GM12878 (cell line): ENCODE data around the gene ITGA1. TPM values are rescaled to one million over a fixed set of nuclear protein-coding genes. Genes with fewer than 3 reads are reported as not detected.

Experiments used
- ATAC-seq: fragments of 200-7000 bp; cut with Tn5 transposase; 3 replicates; pipeline ENCODE4 v1.9.1; 2020; ENCODE audit warnings: mild to moderate bottlenecking, moderate library complexity
- BruUV-seq: library from RNA; stranded (reverse); fragments of 400-500 nt; replicated peaks from 2 replicates; lab custom pipeline; 2021; lab: Mats Ljungman, UMichigan
- CTCF ChIA-PET: fragments of 300-600 bp; sonication (Branson Sonifier 250); formaldehyde crosslinking; extraction: SDS; loops from one replicate; lab custom pipeline; 2021; ENCODE audit warnings: inconsistent platforms; lab: Yijun Ruan, JAX
- POLR2A ChIA-PET: fragments of 350-600 bp; formaldehyde crosslinking; extraction: SDS; loops from one replicate; lab custom pipeline; 2021; ENCODE audit warnings: inconsistent platforms; lab: Charles Lee
- RAD21 ChIA-PET: fragments of 300-600 bp; sonication (Branson Sonifier 250); formaldehyde crosslinking; loops from one replicate; lab custom pipeline; 2023; ENCODE audit warnings: antibody characterized with exemption; ENCODE audit not compliant: unreplicated experiment; lab: Charles Lee
- SMC1A ChIA-PET: fragments of 300-600 bp; sonication (Branson Sonifier 250); formaldehyde crosslinking; loops from one replicate; lab custom pipeline; 2023; ENCODE audit not compliant: unreplicated experiment, uncharacterized antibody; lab: Charles Lee
- DNase-seq: peaks from one replicate; pipeline ENCODE4 v3.0.0-alpha.2; 2011; ENCODE audit warnings: low read depth, low spot score
- FAIRE-seq: peaks from 3 replicates; lab custom pipeline; 2011; peaks lifted over from hg19 to GRCh38; lab: Jason Lieb, UNC
- H2AFZ ChIP-seq: 2 replicates; pipeline ENCODE4 v1.6.0; 2011; ENCODE audit warnings: low read depth, low read length, control low read depth; ENCODE audit not compliant: control insufficient read depth
- H3K27ac ChIP-seq: 2 replicates; pipeline ENCODE4 v1.5.1; 2011; ENCODE audit warnings: control low read depth; ENCODE audit not compliant: control insufficient read depth, insufficient read depth
- H3K27me3 ChIP-seq, 2 experiments: replicated peaks in 1 of 2; 2 replicates each; pipeline versions ENCODE4 v1.6.0 to v1.6.1; 2011; ENCODE audit warnings: low read length in 1 of 2; ENCODE audit not compliant: control insufficient read depth in 2 of 2, insufficient read depth in 2 of 2
- H3K36me3 ChIP-seq, 2 experiments: 2 replicates each; pipeline ENCODE4 v1.5.1; 2011; ENCODE audit warnings: low read length in 1 of 2; ENCODE audit not compliant: control insufficient read depth in 2 of 2, insufficient read depth in 2 of 2
- H3K4me1 ChIP-seq: 2 replicates; pipeline ENCODE4 v1.6.1; 2011; ENCODE audit warnings: mild to moderate bottlenecking, low read length, moderate library complexity, mixed read lengths; ENCODE audit not compliant: control insufficient read depth, insufficient read depth
- H3K4me2 ChIP-seq: 2 replicates; pipeline ENCODE4 v1.6.0; 2011; ENCODE audit warnings: control low read depth; ENCODE audit not compliant: control insufficient read depth, insufficient read depth
- H3K4me3 ChIP-seq: fragments of 200-600 bp; sonication (generic); 2 replicates; pipeline ENCODE4 v1.5.1; 2016
- H3K79me2 ChIP-seq: 2 replicates; pipeline ENCODE4 v1.6.0; 2011; ENCODE audit warnings: low read length; ENCODE audit not compliant: control insufficient read depth, insufficient read depth
- H3K9ac ChIP-seq: 2 replicates; pipeline ENCODE4 v1.8.0; 2011; ENCODE audit warnings: low read length, control low read depth, mixed read lengths; ENCODE audit not compliant: control insufficient read depth, insufficient read depth
- H3K9me3 ChIP-seq: replicated peaks from 3 replicates; pipeline ENCODE4 v1.5.1; 2011; ENCODE audit warnings: mild to moderate bottlenecking, low read length; ENCODE audit not compliant: control insufficient read depth, insufficient read depth
- H4K20me1 ChIP-seq: 2 replicates; pipeline ENCODE4 v1.6.0; 2011; ENCODE audit not compliant: control insufficient read depth, insufficient read depth
- ASH2L ChIP-seq: fragments of 300-600, 200-600 bp; sonication (generic); IDR thresholded peaks from 2 replicates; pipeline ENCODE4 v1.6.1; 2017; ENCODE audit warnings: low read depth, mild to moderate bottlenecking, borderline replicate concordance
- ATF2 ChIP-seq: IDR thresholded peaks from 2 replicates; pipeline ENCODE4 v1.6.1; 2012; ENCODE audit warnings: low read length, inconsistent platforms
- BRCA1 ChIP-seq: IDR thresholded peaks from 2 replicates; pipeline ENCODE4 v1.6.1; 2011; ENCODE audit warnings: low read depth, low read length, improper control_type of control experiment
- CHD2 ChIP-seq: IDR thresholded peaks from 2 replicates; pipeline ENCODE4 v1.6.1; 2011; ENCODE audit warnings: low read depth, low read length, improper control_type of control experiment, borderline replicate concordance
- DPF2 ChIP-seq: fragments of 450-650 bp; IDR thresholded peaks from 2 replicates; pipeline ENCODE4 v1.6.1; 2017; ENCODE audit warnings: mild to moderate bottlenecking
- ETV6 ChIP-seq, 2 experiments: fragments of 450-650 bp in 1 of 2; IDR thresholded peaks in 1 of 2; conservative IDR thresholded peaks in 1 of 2; 2 replicates each; pipeline ENCODE4 v1.6.1; 2014; ENCODE audit warnings: antibody characterized with exemption in 1 of 2, borderline replicate concordance in 1 of 2, low read depth in 1 of 2, mild to moderate bottlenecking in 1 of 2, moderate library complexity in 1 of 2
- GABPA ChIP-seq: IDR thresholded peaks from 2 replicates; pipeline ENCODE4 v1.6.1; 2014; ENCODE audit warnings: antibody characterized with exemption, low read depth, mild to moderate bottlenecking, inconsistent platforms
- HDAC6 ChIP-seq: fragments of 200-600 bp; sonication (generic); IDR thresholded peaks from one replicate; pipeline ENCODE4 v1.8.0; 2017; ENCODE audit warnings: antibody characterized with exemption; ENCODE audit not compliant: unreplicated experiment
- JUNB ChIP-seq: IDR thresholded peaks from 2 replicates; pipeline ENCODE4 v1.6.1; 2016; ENCODE audit warnings: antibody characterized with exemption, mild to moderate bottlenecking
- KDM1A ChIP-seq: fragments of 200-600 bp; sonication (generic); IDR thresholded peaks from 2 replicates; pipeline ENCODE4 v1.6.1; 2016; ENCODE audit warnings: borderline replicate concordance
- MYB ChIP-seq: fragments of 150-350 bp; IDR thresholded peaks from 2 replicates; pipeline ENCODE4 v1.6.1; 2014; ENCODE audit warnings: mild to moderate bottlenecking, low read depth, low read length, borderline replicate concordance
- NFYA ChIP-seq: IDR thresholded peaks from 2 replicates; pipeline ENCODE4 v1.6.1; 2011; ENCODE audit warnings: low read depth, mild to moderate bottlenecking, low read length, improper control_type of control experiment, borderline replicate concordance
- PAX5 ChIP-seq: IDR thresholded peaks from 2 replicates; pipeline ENCODE4 v1.6.1; 2011; ENCODE audit warnings: low read depth, low read length, borderline replicate concordance
- PKNOX1 ChIP-seq: fragments of 450-650 bp; IDR thresholded peaks from 2 replicates; pipeline ENCODE4 v1.6.1; 2016; ENCODE audit warnings: mild to moderate bottlenecking
- PML ChIP-seq: IDR thresholded peaks from 2 replicates; pipeline ENCODE4 v1.6.1; 2012; ENCODE audit warnings: low read length, inconsistent platforms
- RAD51 ChIP-seq: fragments of 450-650 bp; IDR thresholded peaks from 2 replicates; pipeline ENCODE4 v1.6.1; 2016; ENCODE audit warnings: moderate library complexity, mild to moderate bottlenecking, inconsistent platforms
- SKIL ChIP-seq: fragments of 450-650 bp; IDR thresholded peaks from 2 replicates; pipeline ENCODE4 v1.6.1; 2017; ENCODE audit warnings: mild to moderate bottlenecking, low read depth, inconsistent platforms; ENCODE audit not compliant: poor library complexity, severe bottlenecking
- TARDBP ChIP-seq: IDR thresholded peaks from 2 replicates; pipeline ENCODE4 v1.6.1; 2016; ENCODE audit warnings: borderline replicate concordance
- WGBS: methylation state at CpG from one replicate; pipeline ENCODE4 v1.1.6; 2016; ENCODE audit warnings: low lambda C conversion rate; ENCODE audit not compliant: insufficient replicate concordance, insufficient coverage; ENCODE audit errors: missing lambda C conversion rate; 5-methylcytosine and 5-hydroxymethylcytosine counted together
- in situ Hi-C: fragments of 300-500 bp; cut with MboI; formaldehyde crosslinking; loops from 9 replicates; pipeline ENCODE4 v1.14.3; 2018; ENCODE audit warnings: mixed read lengths
- intact Hi-C: fragments of 100-400 bp; cut with micrococcal nuclease; formaldehyde crosslinking; loops from one replicate; pipeline ENCODE4 v1.14.2; 2022; ENCODE audit not compliant: unreplicated experiment
- polyA plus RNA-seq, 11 experiments: library from polyadenylated mRNA; depleted of rRNA in 4 of 11; unstranded in 6 of 11; stranded (reverse) in 5 of 11; fragments of >200 nt; fragmentation: Nextera tagmentation in 4 of 11; fragmentation: Illumina TruSeq in 1 of 11; extraction: Ambion mirVana in 4 of 11; extraction: Trizol in 1 of 11; gene quantifications; 1 replicate in 1 of 11; 2 replicates in 10 of 11; pipeline versions ENCODE4 v1.2.1 to v1.2.3, GENCODE V29; 2011 to 2016; ENCODE audit warnings: inconsistent platforms in 2 of 11, missing spikeins in 2 of 11, low read depth in 1 of 11
- total RNA-seq, 4 experiments: library from RNA; depleted of rRNA in 3 of 4; stranded (reverse); fragments of >200 nt in 3 of 4; fragmentation: Illumina TruSeq in 1 of 4; extraction: Trizol in 1 of 4; gene quantifications; 2 replicates each; pipeline versions ENCODE4 v1.2.1 to v1.2.3, GENCODE V29; 2013 to 2021

Gene ITGA1
- total and polyA plus RNA-seq, 10 of the 15 experiments (the other 5 are each of a cell fraction or from before 2014, with no cell fraction given): 0.02 to 0.56 (median 0.19) TPM

GRCh38 chr5:52789378-52789777 lies 1.7 kb downstream of the ITGA1 start (continued):
- TF ChIP-seq DPF2 (no peak), SKIL (no peak)

GRCh38 chr5:52789851-52790250 lies 2.1 kb downstream of the ITGA1 start:
- ChIA-PET POLR2A (interaction anchor here (2.1 kb wide), 1 partner anchor 9 kb away, joined by 8 read pairs; no protein-coding TSS in a partner anchor), SMC1A (interaction anchor here (3.5 kb wide), 1 partner anchor 9 kb away, joined by 9 read pairs; no protein-coding TSS in a partner anchor), CTCF (interaction anchor here (1.3 to 3.1 kb wide), 2 partner anchors 9 to 124 kb away, joined by 4 to 10 read pairs; no protein-coding TSS in a partner anchor), RAD21 (interaction anchor here (0.8 to 1.4 kb wide), 2 partner anchors 11 to 126 kb away, joined by 3 to 8 read pairs; no protein-coding TSS in a partner anchor)
- no peak overlapping the region for H2AFZ ChIP-seq
- no peaks in the 10 kb centered on the region for H3K79me2 ChIP-seq
- H3K9ac ChIP-seq: no peak overlapping the region
- intact Hi-C loops: loop anchor here (5.0 kb wide), 1 partner anchor 307 kb away; no protein-coding TSS in a partner anchor
- ATAC-seq (no peak), FAIRE-seq (no peak), DNase-seq (no peak)
- no peaks in the 10 kb centered on the region; the same call in 1 of the 2 replicates for H3K4me1 ChIP-seq
- H3K27me3 ChIP-seq: peaks cover 7 to 11% of the 10 kb centered on the region in 2 experiments; a peak in 3 of 4 replicates
- H3K4me2 ChIP-seq: no peak overlapping the region
- no peak overlapping the region for H3K27ac ChIP-seq
- no peak overlapping the region for H3K4me3 ChIP-seq
- no peaks in the 10 kb centered on the region for H4K20me1 ChIP-seq
- BruUV-seq: no TSS peak
- 46% methylated on average over 2 of the region's 2 CpGs for WGBS
- H3K9me3 ChIP-seq: no peaks in the 10 kb centered on the region
- in situ Hi-C loops: loop anchor here (5.0 to 10.0 kb wide), 2 partner anchors 127 to 305 kb away; no protein-coding TSS in a partner anchor
- no peaks in the 10 kb centered on the region for H3K36me3 ChIP-seq
- TF ChIP-seq ETV6 (conservative IDR thresholded peaks at IDR 0.05 in 1 of 2, IDR thresholded peaks at IDR 0.05 in 1 of 2; ENCODE audit: borderline replicate concordance in 1 of 2, low read depth in 1 of 2): no peak
- no peak for TF ChIP-seq ATF2
- TF ChIP-seq HDAC6: no peak
- TF ChIP-seq TARDBP: no peak
- TF ChIP-seq RAD51: no peak
- no peak for TF ChIP-seq NFYA
- TF ChIP-seq CHD2: no peak
- TF ChIP-seq ASH2L: no peak
- TF ChIP-seq PAX5: no peak
- no peak for TF ChIP-seq KDM1A
- no peak for TF ChIP-seq GABPA
- no peak for TF ChIP-seq JUNB
- TF ChIP-seq PML: no peak
- TF ChIP-seq PKNOX1: no peak
- TF ChIP-seq MYB: no peak
- no peak for TF ChIP-seq BRCA1
